ENCODE results near the gene TUBA1C.
"Not testable (repeated sequence)": the region's sequence is repeated elsewhere in the genome, so short reads cannot be mapped to it uniquely, and the experiment has no call there.

The TUBA1C gene

GRCh38 chr12:49314811-49315210, 49.9 kb downstream of the TUBA1C start:
- DNase-seq: no peak

DNA sequence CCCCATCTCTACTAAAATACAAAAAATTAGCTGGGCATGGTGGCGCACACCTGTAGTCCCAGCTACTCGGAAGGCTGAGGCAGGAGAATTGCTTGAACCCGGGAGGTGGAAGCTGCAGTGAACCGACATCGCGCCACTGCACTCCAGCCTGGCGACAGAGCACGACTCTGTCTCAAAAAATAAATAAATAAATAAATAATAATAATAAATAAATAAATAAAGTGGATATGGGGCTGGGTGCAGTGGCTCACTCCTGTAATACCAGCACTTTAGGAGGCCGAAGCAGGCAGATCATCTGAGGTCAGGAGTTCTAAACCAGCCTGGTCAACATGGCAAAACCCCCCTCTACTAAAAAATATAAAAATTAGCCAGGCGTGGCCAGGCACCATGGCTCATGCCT, 52.2 kb downstream of the TUBA1C start:
- not testable (repeated sequence) for DNase-seq

- not testable (repeated sequence) for DNase-seq
Observed at GRCh38 chr12:49320411-49321103, 55.7 kb downstream of the TUBA1C start.

GRCh38 chr12:49322367-49322707, 57.5 kb downstream of the TUBA1C start:
- no peak for DNase-seq

GRCh38 chr12:49322708-49323523, 58.0 kb downstream of the TUBA1C start, which contains the start of gene TROAP:
Gene TROAP, plus strand, starts transcription at chr12:49323255. Its CDS starts 354 bp downstream, at chr12:49323609.
- peak; percentile 100 for DNase-seq

GRCh38 chr12:49323524-49324097, 58.7 kb downstream of the TUBA1C start:
- DNase-seq: no peak

Data from NCI-H774 (cell line).